Measurements from ENCODE around the gene THSD1.
A peak's percentile ranks its signal among the peaks of the same experiment; 100 is the strongest.
"Not testable (repeated sequence)": the region's sequence is repeated elsewhere in the genome, so short reads cannot be mapped to it uniquely, and the experiment has no call there.

Gene THSD1

GRCh38 chr13:52405767-52406494 lies at the start of gene THSD1:
Gene THSD1, minus strand, starts transcription at chr13:52406172. Its CDS starts 3,572 bp downstream, at chr13:52402600.
- DNase-seq = no peak

- DNase-seq = peak; percentile 21
Measured at GRCh38 chr13:52455677-52456041, 49.7 kb upstream of the THSD1 start.

GRCh38 chr13:52454820-52455676 lies 49.1 kb upstream of the THSD1 start, which contains the start of gene CKAP2:
Gene CKAP2, plus strand, starts transcription at chr13:52455478. Its CDS starts 79 bp downstream, at chr13:52455557.
- DNase-seq = peak; percentile 93

- DNase-seq = peak; percentile 37
Measured at GRCh38 chr13:52454459-52454819, 48.5 kb upstream of the THSD1 start.

- DNase-seq = no peak
Measured at GRCh38 chr13:52452470-52452869, 46.5 kb upstream of the THSD1 start.

GRCh38 chr13:52451135-52451804 lies 45.3 kb upstream of the THSD1 start:
- no peak for DNase-seq

GRCh38 chr13:52450793-52451116 lies 44.8 kb upstream of the THSD1 start:
- DNase-seq = no peak

GRCh38 chr13:52450012-52450792 lies 44.2 kb upstream of the THSD1 start, which contains the start of gene VPS36:
Gene VPS36, minus strand, starts transcription at chr13:52450634. Its CDS starts 40 bp downstream, at chr13:52450594.
- peak; percentile 96 for DNase-seq

GRCh38 chr13:52449331-52450011 lies 43.5 kb upstream of the THSD1 start:
- no peak for DNase-seq

- DNase-seq = no peak
Measured at GRCh38 chr13:52447815-52448552, 42.0 kb upstream of the THSD1 start.

- no peak for DNase-seq
Measured at GRCh38 chr13:52447354-52447753, 41.4 kb upstream of the THSD1 start.

- DNase-seq = no peak
Measured at GRCh38 chr13:52446265-52446664, 40.3 kb upstream of the THSD1 start.

GRCh38 chr13:52432456-52432855 lies 26.5 kb upstream of the THSD1 start:
- no peak for DNase-seq

- DNase-seq = no peak
Measured at GRCh38 chr13:52428295-52428694, 22.3 kb upstream of the THSD1 start.

- DNase-seq = no peak
Measured at GRCh38 chr13:52421216-52421615, 15.2 kb upstream of the THSD1 start.

GRCh38 chr13:52419080-52419479 lies 13.1 kb upstream of the THSD1 start:
- no peak for DNase-seq

GRCh38 chr13:52414963-52415362 lies 9.0 kb upstream of the THSD1 start:
- no peak for DNase-seq

GRCh38 chr13:52414051-52414450 lies 8.1 kb upstream of the THSD1 start:
- DNase-seq = no peak

- DNase-seq = no peak
Measured at GRCh38 chr13:52412128-52412527, 6.2 kb upstream of the THSD1 start.

- no peak for DNase-seq
Measured at GRCh38 chr13:52411629-52412028, 5.7 kb upstream of the THSD1 start.

GRCh38 chr13:52408071-52408658 lies 2.2 kb upstream of the THSD1 start:
- not testable (repeated sequence) for DNase-seq
